Tibial nerve (tissue), 4 donors: ENCODE data around the gene MORN1. TPM values are rescaled to one million over a fixed set of nuclear protein-coding genes. Genes with fewer than 3 reads are reported as not detected.

ENCODE experiments used
- DNase-seq, 2 donors: peaks; one replicate each; pipeline ENCODE4 v3.0.0-alpha.2; 2019; ENCODE audit warnings: low spot score in 2 of 2
- H3K27ac ChIP-seq, 4 donors: fragments of 200-600 bp; sonication (generic) in 3 of 4; one replicate each; pipeline ENCODE4 v1.5.1; 2017 to 2019; ENCODE audit warnings: mild to moderate bottlenecking in 1 of 4
- H3K27me3 ChIP-seq, 2 donors: fragments of 200-600 bp; sonication (generic) in 1 of 2; one replicate each; pipeline versions ENCODE4 v1.5.1 to v1.6.0; 2017 to 2019
- H3K36me3 ChIP-seq, 3 donors: fragments of 200-600 bp; sonication (generic); one replicate each; pipeline ENCODE4 v1.5.1; 2018 to 2019
- H3K4me1 ChIP-seq, 4 donors: fragments of 200-600 bp; sonication (generic) in 3 of 4; one replicate each; pipeline ENCODE4 v1.5.1; 2017 to 2019
- H3K4me3 ChIP-seq, 4 donors: fragments of 200-600 bp; sonication (generic) in 3 of 4; one replicate each; pipeline ENCODE4 v1.5.1; 2017 to 2019; ENCODE audit warnings: mild to moderate bottlenecking in 1 of 4, moderate library complexity in 1 of 4
- H3K9me3 ChIP-seq, 4 donors: fragments of 200-600 bp; sonication (generic) in 3 of 4; one replicate each; pipeline ENCODE4 v1.5.1; 2017 to 2019
- EP300 ChIP-seq, 2 donors: sonication (generic); formaldehyde crosslinking; IDR thresholded peaks; one replicate each; pipeline ENCODE4 v1.6.1; 2017; ENCODE audit warnings: antibody characterized with exemption in 2 of 2, mild to moderate bottlenecking in 1 of 2
- POLR2A ChIP-seq, 2 donors: fragments of 450-650 bp; IDR thresholded peaks; one replicate each; pipeline ENCODE4 v1.6.1; 2017; ENCODE audit warnings: antibody characterized with exemption in 2 of 2, mild to moderate bottlenecking in 2 of 2, moderate library complexity in 2 of 2
- WGBS, 2 donors: methylation state at CpG; one replicate each; pipeline ENCODE4 v1.1.5; 2018; 5-methylcytosine and 5-hydroxymethylcytosine counted together
- total RNA-seq, 4 donors: library from RNA; depleted of rRNA; stranded (reverse); fragments of >200 nt; gene quantifications; one replicate each; pipeline ENCODE4 v1.1.0, GENCODE V29; 2016
- TF ChIP-seq, protein P1 (sequence below), 5 experiments: fragments of 200-600 bp in 3 of 5; fragments of 450-650 bp in 2 of 5; sonication (generic) in 3 of 5; IDR thresholded peaks; one replicate each; pipeline ENCODE4 v1.5.1; 2016 to 2019; ENCODE audit warnings: antibody characterized with exemption in 5 of 5, mild to moderate bottlenecking in 3 of 5, moderate library complexity in 2 of 5

Gene MORN1
- total RNA-seq, 4 donors from 2014 or later, result 8.7 to 21.9 (median 16.1) TPM

GRCh38 chr1:2288311-2288710, 103.0 kb downstream of the MORN1 start:
- Histone ChIP-seq H3K4me1 (peaks cover 4 to 96% (median 63%) of the 10 kb centered on the region in 4 donors), H3K27ac (peak overlapping the region in 1 of 4 donors; percentile 18), H3K27me3 (no peaks in the 10 kb centered on the region), H3K4me3 (no peak overlapping the region), H3K36me3 (no peaks in the 10 kb centered on the region), H3K9me3 (no peaks in the 10 kb centered on the region)
- TF ChIP-seq EP300 (IDR thresholded peaks at IDR 0.05) (no peak), POLR2A (IDR thresholded peaks at IDR 0.05) (no peak)
- TF ChIP-seq, protein P1, sequence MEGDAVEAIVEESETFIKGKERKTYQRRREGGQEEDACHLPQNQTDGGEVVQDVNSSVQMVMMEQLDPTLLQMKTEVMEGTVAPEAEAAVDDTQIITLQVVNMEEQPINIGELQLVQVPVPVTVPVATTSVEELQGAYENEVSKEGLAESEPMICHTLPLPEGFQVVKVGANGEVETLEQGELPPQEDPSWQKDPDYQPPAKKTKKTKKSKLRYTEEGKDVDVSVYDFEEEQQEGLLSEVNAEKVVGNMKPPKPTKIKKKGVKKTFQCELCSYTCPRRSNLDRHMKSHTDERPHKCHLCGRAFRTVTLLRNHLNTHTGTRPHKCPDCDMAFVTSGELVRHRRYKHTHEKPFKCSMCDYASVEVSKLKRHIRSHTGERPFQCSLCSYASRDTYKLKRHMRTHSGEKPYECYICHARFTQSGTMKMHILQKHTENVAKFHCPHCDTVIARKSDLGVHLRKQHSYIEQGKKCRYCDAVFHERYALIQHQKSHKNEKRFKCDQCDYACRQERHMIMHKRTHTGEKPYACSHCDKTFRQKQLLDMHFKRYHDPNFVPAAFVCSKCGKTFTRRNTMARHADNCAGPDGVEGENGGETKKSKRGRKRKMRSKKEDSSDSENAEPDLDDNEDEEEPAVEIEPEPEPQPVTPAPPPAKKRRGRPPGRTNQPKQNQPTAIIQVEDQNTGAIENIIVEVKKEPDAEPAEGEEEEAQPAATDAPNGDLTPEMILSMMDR (IDR thresholded peaks at IDR 0.05), result no peak
- no peak for DNase-seq
- WGBS, 2 donors, result 77 to 82% methylated on average over 10 of the region's 10 CpGs

DNA sequence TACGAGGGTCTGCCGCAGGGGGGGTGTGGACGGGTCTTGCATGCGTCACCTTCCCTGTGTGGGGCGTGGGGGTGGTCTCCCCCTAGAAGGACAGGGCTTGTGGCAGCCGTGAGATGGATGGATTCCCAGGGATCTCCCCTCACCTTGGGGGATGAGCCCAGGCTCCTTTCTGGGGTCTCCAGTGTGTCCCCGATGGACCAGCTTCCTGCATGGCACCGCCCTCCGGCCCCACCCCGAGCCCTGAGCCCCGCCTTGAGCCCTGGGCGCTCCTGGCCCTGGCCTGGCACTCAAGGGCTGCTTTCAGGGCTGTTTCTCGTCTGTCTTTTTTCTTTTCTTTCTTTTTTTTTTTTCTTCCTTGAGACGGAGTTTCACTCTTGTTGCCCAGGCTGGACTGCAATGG, 103.7 kb downstream of the MORN1 start:
- H3K27me3 ChIP-seq, result no peaks in the 10 kb centered on the region
- H3K36me3 ChIP-seq, result peaks cover 0 to 2% (median 0%) of the 10 kb centered on the region in 3 donors
- no peak overlapping the region for H3K4me3 ChIP-seq
- no peak for DNase-seq
- no peaks in the 10 kb centered on the region for H3K9me3 ChIP-seq
- H3K4me1 ChIP-seq, result peaks cover 4 to 96% (median 61%) of the 10 kb centered on the region in 4 donors
- TF ChIP-seq, protein P1 (IDR thresholded peaks at IDR 0.05), result no peak
- TF ChIP-seq EP300 (IDR thresholded peaks at IDR 0.05), result no peak
- TF ChIP-seq POLR2A (IDR thresholded peaks at IDR 0.05), result no peak
- WGBS, 2 donors, result 86 to 89% methylated on average over 13 to 14 of the region's 14 CpGs
- peak overlapping the region in 1 of 4 donors; percentile 18 for H3K27ac ChIP-seq

- Histone ChIP-seq H3K4me1 (peaks cover 4 to 92% (median 55%) of the 10 kb centered on the region in 4 donors), H3K27ac (no peak overlapping the region), H3K4me3 (no peak overlapping the region), H3K9me3 (no peaks in the 10 kb centered on the region), H3K27me3 (no peaks in the 10 kb centered on the region), H3K36me3 (peaks cover 0 to 4% (median 0%) of the 10 kb centered on the region in 3 donors)
- no peak for DNase-seq
- TF ChIP-seq POLR2A (IDR thresholded peaks at IDR 0.05) (no peak), EP300 (IDR thresholded peaks at IDR 0.05) (no peak)
- TF ChIP-seq, protein P1 (IDR thresholded peaks at IDR 0.05), result no peak
- 81 to 84% methylated on average over 15 of the region's 15 CpGs for WGBS, 2 donors
Observed at GRCh38 chr1:2286923-2287322, 104.4 kb downstream of the MORN1 start.

DNA sequence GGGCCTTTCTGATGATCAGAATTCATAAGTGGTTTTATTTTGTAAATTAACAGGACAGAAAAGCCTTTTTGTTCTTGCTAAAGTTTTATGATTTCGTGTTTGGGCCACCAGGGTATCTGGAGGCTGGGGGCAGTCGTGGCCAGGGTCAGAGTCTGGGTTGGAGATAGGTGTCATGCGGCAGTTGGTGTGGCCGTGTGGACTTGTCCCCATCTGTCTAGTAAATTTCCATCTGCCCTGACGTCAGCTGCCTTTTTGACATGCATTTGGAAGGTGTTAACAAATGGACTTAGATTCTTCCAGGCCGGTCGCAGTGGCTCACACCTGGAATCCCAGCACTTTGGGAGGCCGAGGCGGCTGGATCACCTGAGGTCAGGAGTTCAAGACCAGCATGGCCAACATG, 106.4 kb downstream of the MORN1 start:
- DNase-seq, result no peak
- peaks cover 3 to 73% (median 39%) of the 10 kb centered on the region in 4 donors for H3K4me1 ChIP-seq
- WGBS, 2 donors, result 85 to 88% methylated on average over 9 of the region's 9 CpGs
- peak overlapping the region in 3 of 4 donors; percentile 37 to 61 (median 49) for H3K27ac ChIP-seq
- TF ChIP-seq POLR2A (IDR thresholded peaks at IDR 0.05) (no peak), EP300 (IDR thresholded peaks at IDR 0.05) (no peak)
- TF ChIP-seq, protein P1 (IDR thresholded peaks at IDR 0.05), result no peak
- H3K27me3 ChIP-seq, result no peaks in the 10 kb centered on the region
- H3K4me3 ChIP-seq, result no peak overlapping the region
- H3K9me3 ChIP-seq, result no peaks in the 10 kb centered on the region
- peaks cover 0 to 4% (median 0%) of the 10 kb centered on the region in 3 donors for H3K36me3 ChIP-seq

DNA sequence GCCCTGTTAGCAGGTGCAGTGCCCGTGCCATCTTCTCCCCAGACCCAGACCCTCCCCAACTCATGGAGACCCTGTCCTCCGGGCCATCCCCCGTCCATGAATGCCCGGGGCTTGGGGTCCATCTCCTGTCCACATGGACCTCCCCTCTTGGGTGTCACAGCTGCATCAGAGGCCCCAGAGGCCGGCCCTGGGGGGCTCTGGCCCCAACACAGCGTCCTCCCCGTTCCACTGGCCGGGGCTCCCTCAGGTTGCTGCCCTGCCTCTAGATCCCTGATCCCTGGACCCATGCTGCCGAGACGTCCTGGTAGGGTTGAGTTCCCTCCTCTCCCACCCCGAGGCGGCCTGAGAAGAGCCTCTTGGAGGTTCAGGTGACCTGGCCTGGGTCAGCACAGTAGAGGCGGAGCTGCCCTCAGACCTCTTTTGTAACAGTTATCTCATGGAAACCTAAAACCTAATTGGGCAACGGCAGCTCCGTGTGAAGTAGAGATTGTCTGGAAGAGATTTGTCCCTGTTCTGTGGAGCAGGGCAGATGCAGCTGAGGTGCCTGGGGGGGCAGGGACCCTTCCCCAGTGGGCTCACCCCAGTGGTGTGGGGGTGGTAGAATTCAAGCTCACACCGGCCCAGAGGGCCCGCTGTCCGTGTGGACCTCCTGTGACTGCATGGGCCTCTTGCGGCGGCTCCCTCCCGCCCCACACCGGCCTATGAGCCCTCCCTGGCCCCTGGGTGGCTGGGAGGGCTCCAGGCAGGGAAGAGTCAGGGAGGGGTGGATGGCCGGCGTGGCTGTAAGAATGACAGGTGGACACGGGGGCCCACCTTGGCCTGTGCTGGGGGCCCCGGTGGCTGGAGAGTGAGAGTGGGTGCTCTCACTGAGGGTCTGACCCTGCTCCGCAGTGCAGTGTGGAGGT, 107.1 kb downstream of the MORN1 start:
- peaks cover 0 to 4% (median 0%) of the 10 kb centered on the region in 3 donors for H3K36me3 ChIP-seq
- WGBS, 2 donors, result 68 to 71% methylated on average over 19 to 25 of the region's 27 CpGs
- H3K4me3 ChIP-seq, result no peak overlapping the region
- no peak for DNase-seq
- H3K27me3 ChIP-seq, result no peaks in the 10 kb centered on the region
- no peaks in the 10 kb centered on the region for H3K9me3 ChIP-seq
- no peak for TF ChIP-seq POLR2A (IDR thresholded peaks at IDR 0.05)
- TF ChIP-seq, protein P1 (IDR thresholded peaks at IDR 0.05), result no peak
- no peak for TF ChIP-seq EP300 (IDR thresholded peaks at IDR 0.05)
- H3K4me1 ChIP-seq, result peaks cover 4 to 73% (median 39%) of the 10 kb centered on the region in 4 donors
- H3K27ac ChIP-seq, result peak overlapping the region in 3 of 4 donors; percentile 37 to 61 (median 61)
